GM19035 (cell line): ENCODE data around the gene KRTAP5-2.
"Not testable (repeated sequence)": the region's sequence is repeated elsewhere in the genome, so short reads cannot be mapped to it uniquely, and the experiment has no call there.

Experiments
- ATAC-seq: cut with Tn5 transposase; IDR thresholded peaks from one replicate; pipeline ENCODE4 v1.9.1; 2021; ENCODE audit not compliant: unreplicated experiment

Gene KRTAP5-2

GRCh38 chr11:1628506-1629325 is 30.6 kb upstream of the KRTAP5-2 start:
- no peak for ATAC-seq

DNA sequence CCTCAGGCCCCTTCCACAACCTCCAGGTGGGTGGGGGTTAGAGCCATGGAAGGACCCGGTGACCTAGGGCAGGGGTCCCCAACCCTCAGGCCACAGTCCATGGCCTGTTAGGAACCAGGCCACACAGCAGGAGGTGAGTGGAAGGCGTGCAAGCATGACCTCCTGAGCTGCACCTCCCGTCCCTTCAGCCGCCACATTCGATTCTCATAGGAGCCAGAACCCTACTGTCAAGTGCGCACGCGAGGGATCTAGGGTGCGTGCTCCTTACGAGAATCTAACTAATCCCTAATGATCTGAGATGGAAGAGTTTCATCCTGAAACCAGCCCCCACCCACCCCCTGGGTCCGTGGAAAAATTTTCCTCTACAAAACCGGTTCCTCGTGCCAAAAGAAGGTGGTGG is 27.4 kb upstream of the KRTAP5-2 start:
- no peak for ATAC-seq

DNA sequence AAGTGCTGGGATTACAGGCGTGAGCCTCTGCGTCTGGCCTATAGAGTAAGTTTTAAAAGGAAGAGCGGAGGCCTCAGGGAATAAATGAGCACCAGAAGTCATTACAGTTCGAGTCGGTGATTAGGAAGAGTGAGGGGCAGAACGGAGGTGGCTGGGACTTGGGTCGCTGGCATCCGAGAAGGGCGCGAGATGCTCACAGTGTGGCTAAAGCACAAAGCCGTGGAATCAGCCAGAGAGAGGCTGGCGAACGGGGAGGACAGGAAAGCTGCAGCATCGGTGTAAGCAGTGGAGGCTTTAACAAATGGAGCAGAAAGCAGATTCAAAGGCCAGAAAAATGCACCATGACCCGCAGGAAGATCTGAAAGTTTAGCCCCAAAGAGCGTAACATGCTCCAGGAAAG is 26.5 kb upstream of the KRTAP5-2 start:
- no peak for ATAC-seq

DNA sequence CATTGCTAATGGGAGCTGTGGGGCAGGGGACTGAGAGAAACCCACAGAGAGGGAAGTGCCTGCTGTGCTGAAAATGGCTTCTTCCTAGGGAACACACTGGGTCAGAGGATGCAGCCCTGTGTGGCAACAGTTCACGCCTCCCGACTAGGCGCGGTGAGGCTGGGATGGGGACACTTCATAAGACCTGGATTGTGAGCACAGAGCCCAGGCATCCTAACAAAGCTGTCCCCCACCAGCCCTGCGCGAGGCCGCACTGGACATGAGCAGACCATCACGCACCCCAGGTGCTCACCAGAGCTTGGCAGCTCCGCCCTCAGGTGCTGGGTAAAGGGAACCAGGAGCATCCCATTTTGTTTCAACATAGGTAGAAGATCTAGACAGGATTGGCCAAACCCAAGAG is 25.6 kb upstream of the KRTAP5-2 start:
- no peak for ATAC-seq

GRCh38 chr11:1622086-1622485 is 24.0 kb upstream of the KRTAP5-2 start, which contains the start of gene KRTAP5-4:
KRTAP5-4 (minus strand) TSS chr11:1622138; CDS start chr11:1622093, 45 bp downstream.
- no peak for ATAC-seq

- ATAC-seq = no peak
Observed at GRCh38 chr11:1619449-1619848, 21.4 kb upstream of the KRTAP5-2 start.

GRCh38 chr11:1618231-1618630 is 20.1 kb upstream of the KRTAP5-2 start:
- no peak for ATAC-seq

DNA sequence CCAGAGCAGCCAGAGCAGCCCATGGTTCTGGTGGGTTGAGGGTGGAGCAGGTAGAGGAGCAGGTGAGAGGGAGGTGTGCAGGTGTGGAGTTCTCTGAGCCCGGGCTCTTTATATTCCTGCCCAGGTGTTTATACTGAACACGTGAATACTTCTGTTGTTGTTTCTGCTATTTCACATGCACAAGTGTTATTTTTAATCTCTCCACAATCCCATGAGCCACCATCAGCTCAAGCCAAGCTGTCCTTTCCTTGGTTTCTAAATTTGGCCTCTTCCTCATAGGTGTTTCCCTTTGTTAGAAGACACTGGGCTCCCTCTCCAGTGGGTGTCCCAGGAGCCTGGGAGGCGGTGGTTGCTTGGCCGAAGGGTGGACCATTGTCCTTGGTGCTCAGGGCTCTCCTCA is 10.3 kb upstream of the KRTAP5-2 start, which contains the start of gene KRTAP5-3:
TSS of gene KRTAP5-3 (minus strand) at position 101 of the 400 bp plus-strand sequence. CDS start at position 23, 78 bp downstream.
- ATAC-seq = no peak

DNA sequence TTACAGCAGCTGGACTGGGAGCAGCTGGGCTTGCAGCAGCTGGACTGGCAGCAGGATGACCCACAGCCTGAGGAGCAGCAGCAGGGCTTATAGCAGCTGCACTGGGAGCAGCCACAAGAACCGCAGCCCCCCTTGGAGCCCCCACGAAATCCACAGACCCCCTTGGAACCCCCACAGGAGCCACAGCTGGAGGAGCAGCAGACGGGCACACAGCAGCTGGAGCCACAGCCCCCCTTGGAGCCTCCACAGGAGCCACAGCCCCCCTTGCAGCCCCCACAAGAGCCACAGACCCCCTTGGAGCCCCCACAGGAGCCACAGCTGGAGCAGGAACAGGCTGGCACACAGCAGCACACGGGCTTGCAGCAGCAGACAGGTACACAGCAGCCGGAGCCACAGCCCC is 9.8 kb upstream of the KRTAP5-2 start:
- not testable (repeated sequence) for ATAC-seq

- not testable (repeated sequence) for ATAC-seq
Observed at GRCh38 chr11:1607156-1607845, 9.2 kb upstream of the KRTAP5-2 start.

- ATAC-seq = peak; percentile 75
Observed at GRCh38 chr11:1605923-1606322, 7.8 kb upstream of the KRTAP5-2 start.

- ATAC-seq = no peak
Observed at GRCh38 chr11:1604711-1605110, 6.6 kb upstream of the KRTAP5-2 start.

- ATAC-seq = no peak
Observed at GRCh38 chr11:1604181-1604580, 6.1 kb upstream of the KRTAP5-2 start.

GRCh38 chr11:1603629-1604028 is 5.5 kb upstream of the KRTAP5-2 start:
- no peak for ATAC-seq

DNA sequence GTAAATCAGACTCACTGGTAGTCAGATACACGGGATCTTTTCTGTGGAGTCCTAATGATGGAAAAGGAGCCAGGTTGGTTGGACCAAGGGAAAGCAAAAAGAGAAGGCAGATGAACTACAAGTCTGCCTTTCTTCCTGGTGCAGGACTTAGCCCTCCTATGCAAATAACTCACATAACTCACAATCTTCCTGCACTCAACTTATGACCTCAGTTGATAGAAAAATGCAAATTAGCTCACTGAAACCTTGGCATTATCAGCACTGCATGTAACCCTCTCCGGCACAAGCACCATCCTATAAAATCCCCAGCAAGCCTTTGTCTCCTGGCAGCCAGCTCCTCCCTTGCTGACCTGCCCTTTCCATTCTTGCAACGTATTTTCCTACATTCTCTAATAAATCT is 3.6 kb upstream of the KRTAP5-2 start:
- ATAC-seq = not testable (repeated sequence)

GRCh38 chr11:1600626-1601025 is 2.5 kb upstream of the KRTAP5-2 start:
- no peak for ATAC-seq

- ATAC-seq = no peak
Observed at GRCh38 chr11:1598816-1599215, 722 bp upstream of the KRTAP5-2 start.

GRCh38 chr11:1598406-1598805 is 312 bp upstream of the KRTAP5-2 start:
- not testable (repeated sequence) for ATAC-seq

DNA sequence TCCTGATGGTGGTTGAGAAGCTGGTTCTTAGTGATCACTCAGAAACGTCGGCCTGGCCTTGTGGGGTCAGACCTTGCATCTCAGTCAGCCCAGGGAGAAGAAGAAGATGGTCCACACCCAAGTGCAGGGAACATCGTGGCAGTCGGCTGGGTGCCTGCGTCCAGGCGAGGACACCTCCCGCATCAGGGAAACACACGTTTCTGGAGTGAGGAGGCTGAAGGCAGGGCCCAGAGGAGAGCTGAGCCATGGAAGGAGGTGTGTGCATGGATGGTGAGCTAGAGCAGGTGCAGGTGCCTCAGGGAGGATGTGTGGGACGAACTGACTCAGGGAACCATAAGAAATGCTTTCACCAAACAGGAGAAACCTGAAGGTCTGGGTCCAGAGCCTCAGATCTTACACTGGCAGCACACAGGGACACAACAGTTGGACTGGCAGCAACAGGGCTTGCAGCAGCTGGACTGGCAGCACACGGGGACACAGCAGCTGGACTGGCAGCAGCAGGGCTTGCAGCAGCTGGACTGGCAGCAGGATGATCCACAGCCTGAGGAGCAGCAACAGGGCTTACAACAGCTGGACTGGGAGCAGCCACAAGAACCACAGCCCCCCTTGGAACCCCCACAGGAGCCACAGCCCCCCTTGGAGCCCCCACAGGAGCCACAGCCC is 632 bp downstream of the KRTAP5-2 start:
- no peak for ATAC-seq

DNA sequence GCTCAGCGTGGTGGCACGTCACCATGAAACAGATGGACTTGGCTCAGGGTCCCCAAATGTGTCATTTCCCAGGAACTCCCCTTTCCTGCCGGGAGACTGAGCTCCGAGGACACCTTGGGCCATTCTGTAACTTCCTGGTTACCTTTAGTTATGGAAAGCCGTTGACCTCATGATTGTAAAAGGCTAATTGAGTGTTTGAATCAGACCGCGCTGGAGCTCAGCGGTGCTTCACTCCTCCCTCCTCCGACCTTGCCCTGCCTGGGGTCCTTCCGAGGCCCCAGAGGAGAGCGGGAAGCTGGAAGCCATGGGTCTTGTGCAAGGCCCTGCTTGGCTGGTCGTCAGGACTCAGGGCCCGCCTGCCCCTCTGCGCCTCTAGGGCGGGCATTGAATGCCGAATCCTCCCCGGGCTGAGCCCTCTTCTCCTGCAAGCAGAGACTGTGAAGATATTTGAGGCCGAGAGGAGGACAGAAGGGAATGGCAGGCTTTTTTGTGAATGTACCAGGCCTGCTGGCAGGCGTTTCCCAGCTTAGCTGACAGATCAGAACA is 1.4 kb downstream of the KRTAP5-2 start:
- ATAC-seq = not testable (repeated sequence)

- not testable (repeated sequence) for ATAC-seq
Observed at GRCh38 chr11:1595994-1596575, 2.0 kb downstream of the KRTAP5-2 start.
